ENCODE measurements around the gene UTS2R. TPM values are rescaled to one million over a fixed set of nuclear protein-coding genes. Genes with fewer than 3 reads are reported as not detected.
A peak's percentile ranks its signal among the peaks of the same experiment; 100 is the strongest.

UTS2R gene
- total RNA-seq, 4 donors from 2014 or later = not detected

DNA sequence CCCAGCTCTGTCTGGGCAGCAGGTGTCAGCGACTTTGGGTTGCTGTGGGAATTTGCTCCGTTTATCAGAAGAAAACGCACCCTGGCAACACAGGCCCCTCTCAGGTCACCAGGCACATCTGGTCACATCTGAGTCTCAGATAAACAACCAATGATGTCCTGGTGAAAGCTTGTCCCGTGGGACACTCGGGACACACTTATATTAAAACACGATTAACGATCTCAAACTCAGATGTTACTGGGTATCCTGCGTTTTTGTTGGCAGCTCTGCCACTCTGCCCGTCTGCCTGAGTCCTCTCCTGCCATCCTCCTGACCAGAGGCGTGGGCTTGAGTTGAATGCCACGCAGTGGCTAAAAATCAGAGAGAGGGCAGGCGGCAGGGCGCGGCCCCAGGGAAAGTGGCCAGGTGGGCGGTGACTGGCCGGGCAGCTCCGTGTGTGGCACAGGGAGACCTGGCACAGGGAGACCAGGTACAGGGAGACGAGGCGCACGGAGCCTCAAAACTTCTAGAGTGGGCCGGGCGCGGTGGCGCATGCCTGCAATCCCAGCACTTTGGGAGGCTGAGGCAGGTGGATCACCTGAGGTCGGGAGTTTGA, 40.1 kb upstream of the UTS2R start:
- Histone ChIP-seq H3K4me3 (no peak overlapping the region), H3K27ac (no peak overlapping the region), H3K36me3 (no peaks in the 10 kb centered on the region), H3K4me1 (peaks cover 0 to 16% of the 10 kb centered on the region in 2 donors), H3K9me3 (no peaks in the 10 kb centered on the region), H3K27me3 (peaks cover 23 to 52% (median 49%) of the 10 kb centered on the region in 3 donors)
- in situ Hi-C loops (cut with MboI; ENCODE audit: low sequenced_read_pairs in 4 of 4) (no loop called here), intact Hi-C loops (cut with DNase I; ENCODE audit: low total_unique reads) (no loop called here)
- TF ChIP-seq, protein P1, sequence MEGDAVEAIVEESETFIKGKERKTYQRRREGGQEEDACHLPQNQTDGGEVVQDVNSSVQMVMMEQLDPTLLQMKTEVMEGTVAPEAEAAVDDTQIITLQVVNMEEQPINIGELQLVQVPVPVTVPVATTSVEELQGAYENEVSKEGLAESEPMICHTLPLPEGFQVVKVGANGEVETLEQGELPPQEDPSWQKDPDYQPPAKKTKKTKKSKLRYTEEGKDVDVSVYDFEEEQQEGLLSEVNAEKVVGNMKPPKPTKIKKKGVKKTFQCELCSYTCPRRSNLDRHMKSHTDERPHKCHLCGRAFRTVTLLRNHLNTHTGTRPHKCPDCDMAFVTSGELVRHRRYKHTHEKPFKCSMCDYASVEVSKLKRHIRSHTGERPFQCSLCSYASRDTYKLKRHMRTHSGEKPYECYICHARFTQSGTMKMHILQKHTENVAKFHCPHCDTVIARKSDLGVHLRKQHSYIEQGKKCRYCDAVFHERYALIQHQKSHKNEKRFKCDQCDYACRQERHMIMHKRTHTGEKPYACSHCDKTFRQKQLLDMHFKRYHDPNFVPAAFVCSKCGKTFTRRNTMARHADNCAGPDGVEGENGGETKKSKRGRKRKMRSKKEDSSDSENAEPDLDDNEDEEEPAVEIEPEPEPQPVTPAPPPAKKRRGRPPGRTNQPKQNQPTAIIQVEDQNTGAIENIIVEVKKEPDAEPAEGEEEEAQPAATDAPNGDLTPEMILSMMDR (IDR thresholded peaks at IDR 0.05 in 4 of 5, conservative IDR thresholded peaks at IDR 0.05 in 1 of 5) = no peak
- no peak for TF ChIP-seq POLR2A (IDR thresholded peaks at IDR 0.05)
- ATAC-seq = no peak
- no peak for DNase-seq

DNA sequence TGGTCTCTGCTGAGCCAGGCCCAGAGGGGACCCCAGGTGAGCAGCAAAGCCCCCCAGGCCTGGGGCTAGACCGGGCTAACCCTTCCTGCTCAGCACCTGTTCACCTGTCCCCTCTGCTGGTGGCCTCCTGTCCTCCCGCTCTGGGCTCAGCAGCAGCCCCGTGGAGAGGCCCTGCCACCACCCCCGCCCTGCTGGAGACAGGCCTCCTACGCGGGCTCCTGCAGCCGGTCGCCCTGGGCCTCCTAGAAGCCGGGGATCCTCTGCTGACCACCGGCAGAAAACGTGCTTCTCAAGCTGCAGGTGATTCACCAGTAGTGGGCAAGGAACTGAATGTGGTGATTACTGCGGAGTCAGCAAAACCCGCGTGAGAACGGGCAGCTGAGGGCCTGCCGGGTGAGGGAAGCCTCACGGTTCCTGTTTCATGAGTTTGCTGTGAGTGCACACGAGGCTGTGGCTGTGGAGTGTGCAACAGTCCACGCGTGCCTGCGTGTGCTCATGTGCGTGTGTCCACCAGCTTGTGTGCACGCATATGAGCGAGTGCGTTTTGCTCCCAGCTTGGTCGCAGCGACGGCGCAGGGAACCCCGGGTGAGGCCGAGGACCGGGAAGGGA, 38.8 kb upstream of the UTS2R start:
- peaks cover 0 to 16% of the 10 kb centered on the region in 2 donors for H3K4me1 ChIP-seq

DNA sequence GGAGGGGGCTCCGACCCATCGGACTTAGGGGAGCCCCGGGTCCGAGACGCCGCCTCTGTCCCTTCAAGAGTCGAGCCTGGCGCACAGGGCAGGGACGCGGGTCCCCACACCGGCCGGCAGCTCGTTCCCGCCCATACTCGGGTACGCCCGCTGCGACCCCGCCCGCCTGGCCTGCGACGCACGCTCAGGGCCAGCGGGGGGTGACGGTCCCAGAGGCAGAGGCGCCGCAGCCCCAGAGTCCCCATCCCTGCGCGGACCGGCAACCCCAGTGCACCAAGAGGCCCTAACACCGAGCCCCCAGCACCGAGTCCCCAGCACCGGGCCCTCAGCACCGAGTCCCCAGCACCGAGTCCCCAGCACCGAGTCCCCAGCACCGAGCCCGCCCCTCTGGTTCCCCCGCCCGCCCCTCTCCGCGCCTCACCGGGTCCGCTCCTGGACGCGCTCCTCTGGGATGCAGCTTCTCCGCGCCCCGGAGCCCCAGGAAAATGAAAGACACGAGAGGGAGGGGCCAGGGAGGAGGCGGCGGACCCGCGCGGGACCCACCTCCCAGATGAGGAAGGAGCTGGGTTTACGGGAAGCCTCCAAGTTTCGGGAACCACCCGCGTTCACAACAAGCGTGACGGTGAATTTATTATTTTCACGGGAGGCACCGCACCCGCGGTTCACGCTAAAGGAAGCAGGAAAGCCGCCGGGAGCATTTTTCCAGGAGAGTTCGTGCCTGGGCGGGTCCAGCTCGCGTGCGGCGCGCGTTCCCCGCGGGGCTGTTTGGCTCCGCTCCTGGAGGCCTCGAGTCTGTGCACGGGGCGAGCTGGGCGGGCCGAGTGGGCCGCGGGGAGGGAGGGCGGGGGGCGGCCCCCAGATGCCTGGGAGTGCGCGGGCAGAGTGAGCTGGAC, 38.0 kb upstream of the UTS2R start, which contains the start of gene SECTM1:
SECTM1 (minus strand) TSS at position 488 of the 893 bp plus-strand sequence. CDS start 6,526 bp downstream, outside the sequence.
- TF ChIP-seq POLR2A (IDR thresholded peaks at IDR 0.05) = peak in 1 of 2 donors; percentile 17
- TF ChIP-seq, protein P1 (IDR thresholded peaks at IDR 0.05 in 4 of 5, conservative IDR thresholded peaks at IDR 0.05 in 1 of 5) = no peak
- Histone ChIP-seq H3K4me3 (peak within 1 kb of the TSS; percentile 47 to 67 (median 60)), H3K9me3 (no peaks in the 10 kb centered on the region), H3K27me3 (peaks cover 23 to 56% (median 52%) of the 10 kb centered on the region in 3 donors), H3K36me3 (no peaks in the 10 kb centered on the region), H3K27ac (peak within 1 kb of the TSS in 3 of 4 donors; percentile 47 to 67 (median 57)), H3K4me1 (peaks cover under 1 to 16% of the 10 kb centered on the region in 2 donors)
- in situ Hi-C loops (cut with MboI; ENCODE audit: low sequenced_read_pairs in 4 of 4) = no loop called here
- DNase-seq (no peak), ATAC-seq (peak; percentile 15 to 22)
- intact Hi-C loops (cut with DNase I; ENCODE audit: low total_unique reads) = no loop called here

More for the DNA sequence above, 38.8 kb upstream of the UTS2R start:
- peaks cover 23 to 52% (median 51%) of the 10 kb centered on the region in 3 donors for H3K27me3 ChIP-seq
- DNase-seq (no peak), ATAC-seq (no peak)
- peak overlapping the region in 1 of 4 donors; percentile 57 for H3K27ac ChIP-seq
- H3K9me3 ChIP-seq = no peaks in the 10 kb centered on the region
- intact Hi-C loops (cut with DNase I; ENCODE audit: low total_unique reads) = no loop called here
- H3K4me3 ChIP-seq = peak overlapping the region; percentile 47 to 67 (median 60)
- TF ChIP-seq, protein P1 (IDR thresholded peaks at IDR 0.05 in 4 of 5, conservative IDR thresholded peaks at IDR 0.05 in 1 of 5) = no peak
- no peak for TF ChIP-seq POLR2A (IDR thresholded peaks at IDR 0.05)
- in situ Hi-C loops (cut with MboI; ENCODE audit: low sequenced_read_pairs in 4 of 4) = no loop called here
- no peaks in the 10 kb centered on the region for H3K36me3 ChIP-seq

DNA sequence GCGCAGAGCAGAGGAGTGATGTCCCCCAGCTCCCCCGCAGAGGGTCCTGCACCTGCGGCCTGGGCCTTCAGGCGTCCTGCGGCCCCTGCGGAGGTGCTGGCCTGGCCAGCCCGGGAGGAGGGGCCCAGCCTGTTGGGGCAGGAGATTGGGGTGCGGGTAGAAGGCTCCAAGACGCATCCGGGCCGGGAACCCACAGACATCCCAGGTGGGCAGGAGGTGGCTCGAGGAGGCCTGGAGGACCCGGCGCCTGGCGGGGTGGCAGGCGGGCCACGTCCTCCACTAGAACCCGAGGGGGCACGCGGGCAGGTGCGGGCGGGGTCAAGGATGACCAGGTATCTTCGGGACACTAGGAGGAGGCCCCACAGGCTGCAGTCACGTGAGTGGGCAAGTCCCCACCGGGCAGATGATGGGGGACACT, 37.4 kb upstream of the UTS2R start:
- peaks cover 23 to 52% (median 51%) of the 10 kb centered on the region in 3 donors for H3K27me3 ChIP-seq
- in situ Hi-C loops (cut with MboI; ENCODE audit: low sequenced_read_pairs in 4 of 4) (no loop called here), intact Hi-C loops (cut with DNase I; ENCODE audit: low total_unique reads) (no loop called here)
- H3K4me3 ChIP-seq = peak overlapping the region; percentile 47 to 67 (median 60)
- DNase-seq (no peak), ATAC-seq (no peak)
- H3K36me3 ChIP-seq = no peaks in the 10 kb centered on the region
- peak overlapping the region in 3 of 4 donors; percentile 47 to 67 (median 57) for H3K27ac ChIP-seq
- H3K9me3 ChIP-seq = no peaks in the 10 kb centered on the region
- TF ChIP-seq, protein P1 (IDR thresholded peaks at IDR 0.05 in 4 of 5, conservative IDR thresholded peaks at IDR 0.05 in 1 of 5) = no peak
- no peak for TF ChIP-seq POLR2A (IDR thresholded peaks at IDR 0.05)
- peaks cover 7 to 23% of the 10 kb centered on the region in 2 donors for H3K4me1 ChIP-seq
